Keratinocyte (primary cell): Measurements from ENCODE around the gene NBL1.

Source experiments
- CTCF ChIP-seq, 3 experiments: IDR thresholded peaks in 1 of 3; conservative IDR thresholded peaks in 1 of 3; optimal IDR thresholded peaks in 1 of 3; 2 replicates in 2 of 3; 3 replicates in 1 of 3; pipeline versions ENCODE3 to v1.5.1; 2011; ENCODE audit warnings: low read length in 3 of 3, mild to moderate bottlenecking in 3 of 3, moderate library complexity in 2 of 3, control low read depth in 1 of 3, inconsistent platforms in 1 of 3; ENCODE audit not compliant: insufficient read depth in 2 of 3; ENCODE audit errors: extremely low read depth in 1 of 3
- EZH2 ChIP-seq: IDR thresholded peaks from one replicate; pipeline ENCODE4 v1.6.1; 2012; ENCODE audit warnings: inconsistent platforms, mild to moderate bottlenecking, low read length, moderate library complexity

GRCh38 chr1:19687414-19687813, 43.3 kb downstream of the NBL1 start:
- TF ChIP-seq CTCF (optimal IDR thresholded peaks at IDR 0.05 in 1 of 3, IDR thresholded peaks at IDR 0.05 in 1 of 3, conservative IDR thresholded peaks at IDR 0.05 in 1 of 3; ENCODE audit: extremely low read depth in 1 of 3, insufficient read depth in 2 of 3, low read length in 3 of 3) (no peak), EZH2 (no peak)
